Liver (tissue), 9 donors: ENCODE data around the gene GTPBP2. TPM values are rescaled to one million over a fixed set of nuclear protein-coding genes. Genes with fewer than 3 reads are reported as not detected.

ENCODE experiments used
- DNase-seq: peaks from one replicate; pipeline ENCODE4 v3.0.0-alpha.2; 2017; ENCODE audit warnings: low spot score
- H3K27ac ChIP-seq, 2 donors: one replicate each; pipeline ENCODE4 v1.7.0; 2013; ENCODE audit warnings: inconsistent platforms in 2 of 2, low read length in 2 of 2, control low read depth in 1 of 2, low read depth in 1 of 2, mild to moderate bottlenecking in 1 of 2
- H3K27me3 ChIP-seq, 4 donors: one replicate each; pipeline versions ENCODE4 v1.6.1 to v1.7.0; 2013; ENCODE audit warnings: low read length in 3 of 4, inconsistent platforms in 1 of 4, mild to moderate bottlenecking in 1 of 4, moderate library complexity in 1 of 4; ENCODE audit not compliant: control insufficient read depth in 4 of 4, insufficient read depth in 4 of 4
- H3K36me3 ChIP-seq, 4 donors: one replicate each; pipeline versions ENCODE4 v1.6.1 to v1.7.0; 2013; ENCODE audit warnings: low read length in 3 of 4, mild to moderate bottlenecking in 3 of 4, low read depth in 1 of 4, moderate library complexity in 1 of 4; ENCODE audit not compliant: control insufficient read depth in 4 of 4, insufficient read depth in 3 of 4
- H3K4me1 ChIP-seq, 4 donors: one replicate each; pipeline versions ENCODE4 v1.6.1 to v1.7.0; 2013; ENCODE audit warnings: low read length in 3 of 4, mild to moderate bottlenecking in 3 of 4, moderate library complexity in 1 of 4; ENCODE audit not compliant: control insufficient read depth in 4 of 4, insufficient read depth in 4 of 4
- H3K4me3 ChIP-seq, 3 donors: one replicate each; pipeline versions ENCODE4 v1.6.1 to v1.7.0; 2013; ENCODE audit warnings: low read length in 3 of 3, control low read depth in 1 of 3, low read depth in 1 of 3, mild to moderate bottlenecking in 1 of 3
- H3K9ac ChIP-seq, 2 donors: one replicate each; pipeline ENCODE4 v1.7.0; 2013; ENCODE audit warnings: low read length in 2 of 2, mild to moderate bottlenecking in 2 of 2, moderate library complexity in 2 of 2, control low read depth in 1 of 2, low read depth in 1 of 2
- H3K9me3 ChIP-seq, 4 donors: one replicate each; pipeline versions ENCODE4 v1.6.1 to v1.7.0; 2013; ENCODE audit warnings: low read length in 3 of 4; ENCODE audit not compliant: control insufficient read depth in 4 of 4
- ATF3 ChIP-seq: IDR thresholded peaks from 2 replicates; pipeline ENCODE4 v1.6.1; 2016; ENCODE audit warnings: antibody characterized with exemption
- CTCF ChIP-seq: fragments of 150-350 bp; IDR thresholded peaks from 2 replicates; pipeline ENCODE4 v1.5.1; 2017; ENCODE audit warnings: improper control_type of control experiment, low read depth, low read length; ENCODE audit not compliant: missing input control
- EGR1 ChIP-seq, 2 donors: IDR thresholded peaks; 2 replicates each; pipeline ENCODE4 v1.6.1; 2016 to 2018; ENCODE audit warnings: antibody characterized with exemption in 2 of 2, low read depth in 2 of 2
- FOXA2 ChIP-seq: IDR thresholded peaks from 2 replicates; pipeline ENCODE4 v1.6.1; 2016; ENCODE audit warnings: antibody characterized with exemption
- GABPA ChIP-seq, 2 donors: IDR thresholded peaks in 1 of 2; conservative IDR thresholded peaks in 1 of 2; 2 replicates each; pipeline ENCODE4 v1.6.1; 2016; ENCODE audit warnings: antibody characterized with exemption in 2 of 2, mild to moderate bottlenecking in 1 of 2, moderate library complexity in 1 of 2
- HNF4G ChIP-seq: IDR thresholded peaks from 2 replicates; pipeline ENCODE4 v1.6.1; 2016; ENCODE audit warnings: antibody characterized with exemption
- MAX ChIP-seq: IDR thresholded peaks from 2 replicates; pipeline ENCODE4 v1.6.1; 2016; ENCODE audit warnings: antibody characterized with exemption
- NR2F2 ChIP-seq: IDR thresholded peaks from 2 replicates; pipeline ENCODE4 v1.6.1; 2016; ENCODE audit warnings: antibody characterized with exemption
- RAD21 ChIP-seq, 2 donors: IDR thresholded peaks; 2 replicates each; pipeline ENCODE4 v1.6.1; 2016; ENCODE audit warnings: antibody characterized with exemption in 2 of 2, mild to moderate bottlenecking in 2 of 2
- REST ChIP-seq: IDR thresholded peaks from 2 replicates; pipeline ENCODE4 v1.6.1; 2016; ENCODE audit warnings: antibody characterized with exemption, mild to moderate bottlenecking
- WGBS: extraction: QIAGEN DNeasy Blood & Tissue Kit; methylation state at CpG from one replicate; pipeline ENCODE4 v1.1.7; 2013; 5-methylcytosine and 5-hydroxymethylcytosine counted together
- polyA plus RNA-seq, 2 donors: library from polyadenylated mRNA; stranded (reverse) in 1 of 2; unstranded in 1 of 2; fragments of 200-250 nt in 1 of 2; fragments of >200 nt in 1 of 2; fragmentation: Nextera tagmentation in 1 of 2; extraction: Ambion mirVana in 1 of 2; gene quantifications; one replicate each; pipeline versions ENCODE4 v1.2.1 to v1.2.3, GENCODE V29; 2013 to 2015
- total RNA-seq, 2 donors: library from RNA; depleted of rRNA; stranded (reverse); fragments of >200 nt; gene quantifications; one replicate each; pipeline ENCODE4 v1.2.3, GENCODE V29; 2014
- donor health status: healthy.
- donor health status: healthy.
- donor health status: healthy.
- donor health status: healthy.
- donor health status: healthy.

The GTPBP2 gene
- total and polyA plus RNA-seq, 4 donors: 7.9 to 69.1 (median 16.1) TPM

GRCh38 chr6:43575105-43575771 is 53.8 kb downstream of the GTPBP2 start:
- Histone ChIP-seq H3K9ac (peak overlapping the region; percentile 71 to 75), H3K27me3 (no peaks in the 10 kb centered on the region), H3K27ac (peak overlapping the region; percentile 35 to 81), H3K36me3 (peaks cover 2 to 17% (median 14%) of the 10 kb centered on the region in 4 donors), H3K4me3 (peak overlapping the region; percentile 98 to 99 (median 98)), H3K4me1 (peaks cover 2 to 20% (median 18%) of the 10 kb centered on the region in 4 donors), H3K9me3 (no peaks in the 10 kb centered on the region)
- peak; percentile 51 to 59 for TF ChIP-seq EGR1 (IDR thresholded peaks at IDR 0.05; ENCODE audit: low read depth in 2 of 2)
- TF ChIP-seq CTCF: no peak
- DNase-seq: no peak
- WGBS: under 1% methylated on average over 38 of the region's 38 CpGs

GRCh38 chr6:43572015-43572414 is 57.0 kb downstream of the GTPBP2 start:
- H3K27me3 ChIP-seq: no peaks in the 10 kb centered on the region

More at GRCh38 chr6:43572015-43572414, 57.0 kb downstream of the GTPBP2 start:
- DNase-seq: no peak
- H3K9me3 ChIP-seq: no peaks in the 10 kb centered on the region
- H3K9ac ChIP-seq: no peak overlapping the region
- no peak overlapping the region for H3K4me3 ChIP-seq
- peaks cover 0 to 17% (median 15%) of the 10 kb centered on the region in 4 donors for H3K4me1 ChIP-seq
- 97% methylated on average over 4 of the region's 4 CpGs for WGBS
- peaks cover 2 to 28% (median 23%) of the 10 kb centered on the region in 4 donors for H3K36me3 ChIP-seq
- TF ChIP-seq REST: no peak
- no peak for TF ChIP-seq MAX
- TF ChIP-seq HNF4G: no peak
- TF ChIP-seq CTCF: no peak
- TF ChIP-seq GABPA (IDR thresholded peaks at IDR 0.05 in 1 of 2, conservative IDR thresholded peaks at IDR 0.05 in 1 of 2): no peak
- TF ChIP-seq ATF3: no peak
- TF ChIP-seq NR2F2: no peak
- TF ChIP-seq RAD21 (IDR thresholded peaks at IDR 0.05): no peak
- no peak for TF ChIP-seq FOXA2
- no peak overlapping the region for H3K27ac ChIP-seq
